HG03280 (cell line): ENCODE data around the gene PDCD4.

ENCODE experiments used
- ATAC-seq: cut with Tn5 transposase; IDR thresholded peaks from one replicate; pipeline ENCODE4 v1.9.1; 2021; ENCODE audit warnings: mild to moderate bottlenecking, moderate library complexity; ENCODE audit not compliant: unreplicated experiment

The PDCD4 gene

GRCh38 chr10:110918269-110918642, 46.5 kb downstream of the PDCD4 start:
- no peak for ATAC-seq

- ATAC-seq = peak; percentile 82
These were observed 47.1 kb downstream of the PDCD4 start, which contains the start of gene BBIP1 for GRCh38 chr10:110918643-110919348. Gene BBIP1 (minus strand): TSS chr10:110919180. CDS start chr10:110918157, 1,023 bp downstream.

GRCh38 chr10:110919349-110919931, 47.7 kb downstream of the PDCD4 start, which contains the start of gene SHOC2:
Gene SHOC2 (plus strand): TSS chr10:110919604. CDS start chr10:110964359, 44,755 bp downstream.
- peak; percentile 24 for ATAC-seq

- peak; percentile 32 for ATAC-seq
These were observed 48.5 kb downstream of the PDCD4 start for GRCh38 chr10:110919971-110920881.

GRCh38 chr10:110923856-110924493, 52.2 kb downstream of the PDCD4 start:
- ATAC-seq = no peak

- no peak for ATAC-seq
These were observed 55.7 kb downstream of the PDCD4 start for GRCh38 chr10:110927461-110927860.

GRCh38 chr10:110931769-110932381, 60.1 kb downstream of the PDCD4 start:
- ATAC-seq = no peak

- ATAC-seq = no peak
These were observed 60.9 kb downstream of the PDCD4 start for GRCh38 chr10:110932505-110933180.

- no peak for ATAC-seq
These were observed 65.0 kb downstream of the PDCD4 start for GRCh38 chr10:110936757-110937156.

- ATAC-seq = no peak
These were observed 67.7 kb downstream of the PDCD4 start for GRCh38 chr10:110939419-110939818.

GRCh38 chr10:110944792-110945396, 73.2 kb downstream of the PDCD4 start:
- no peak for ATAC-seq

GRCh38 chr10:110946496-110946895, 74.8 kb downstream of the PDCD4 start:
- no peak for ATAC-seq

- no peak for ATAC-seq
These were observed 75.4 kb downstream of the PDCD4 start for GRCh38 chr10:110947061-110947595.
